ENCODE results near the gene HAUS1.

DNA sequence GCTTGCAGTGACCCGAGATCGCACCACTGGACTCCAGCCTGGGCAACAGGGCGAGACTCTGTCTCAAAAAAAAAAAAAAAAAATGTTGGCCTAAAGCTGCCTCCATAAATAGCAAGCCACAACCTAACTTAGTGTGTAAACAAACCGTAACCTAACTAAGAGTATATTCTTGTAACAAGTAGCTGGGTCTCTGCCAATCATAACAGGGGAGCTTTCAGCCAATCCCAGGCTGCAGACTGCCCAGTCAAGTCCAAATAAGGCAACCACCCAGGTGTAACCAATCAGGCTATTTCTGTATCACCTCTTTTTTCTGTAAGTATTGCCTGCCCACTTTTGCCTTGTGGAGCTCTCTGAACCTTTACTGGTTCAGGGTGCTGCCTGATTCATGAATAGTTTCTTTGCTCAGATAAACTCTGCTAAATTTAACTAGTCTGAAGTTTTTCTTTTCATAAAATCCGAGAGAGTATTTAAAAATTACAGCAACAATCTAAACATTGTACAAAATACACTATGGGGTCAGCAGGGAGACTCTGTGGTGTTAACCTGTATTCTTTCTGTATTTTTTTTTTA, 36.7 kb upstream of the HAUS1 start:
- TF ChIP-seq CTCF (IDR thresholded peaks at IDR 0.05): no peak
- no peak for TF ChIP-seq POLR2AphosphoS5 (IDR thresholded peaks at IDR 0.05)
